Measurements from ENCODE around the gene CPED1.

GRCh38 chr7:121244120-121244870, 255.8 kb downstream of the CPED1 start:
- TF ChIP-seq POLR2A (IDR thresholded peaks at IDR 0.05) (no peak), CTCF (IDR thresholded peaks at IDR 0.05) (no peak)
